Transverse colon (tissue), 4 donors: Measurements from ENCODE around the gene EFR3B. TPM values are rescaled to one million over a fixed set of nuclear protein-coding genes. Genes with fewer than 3 reads are reported as not detected.

ENCODE experiments used
- DNase-seq: peaks from one replicate; pipeline ENCODE4 v3.0.0-alpha.2; 2019
- H3K27ac ChIP-seq, 4 donors: fragments of 200-600 bp; sonication (generic); 2 replicates each; pipeline ENCODE4 v1.5.1; 2016 to 2018; ENCODE audit warnings: inconsistent platforms in 4 of 4
- H3K27me3 ChIP-seq: fragments of 200-600 bp; sonication (generic); 2 replicates; pipeline ENCODE4 v1.5.1; 2017; ENCODE audit warnings: inconsistent platforms
- H3K36me3 ChIP-seq, 4 donors: fragments of 200-600 bp; sonication (generic); 2 replicates each; pipeline ENCODE4 v1.5.1; 2017 to 2019; ENCODE audit warnings: inconsistent platforms in 4 of 4
- H3K4me1 ChIP-seq, 4 donors: fragments of 200-600 bp; sonication (generic); 2 replicates each; pipeline ENCODE4 v1.5.1; 2017 to 2020; ENCODE audit warnings: inconsistent platforms in 4 of 4
- H3K4me3 ChIP-seq, 4 donors: fragments of 200-600 bp; sonication (generic); 1 replicate in 1 of 4; 2 replicates in 3 of 4; pipeline versions ENCODE4 v1.5.1 to v1.6.1; 2017 to 2019; ENCODE audit warnings: inconsistent platforms in 4 of 4
- H3K9me3 ChIP-seq, 2 donors: fragments of 200-600 bp; sonication (generic); 2 replicates each; pipeline ENCODE4 v1.5.1; 2017 to 2019; ENCODE audit warnings: inconsistent platforms in 2 of 2
- CTCF ChIP-seq, 5 experiments: fragments of 200-600 bp in 3 of 5; fragments of 450-650 bp in 2 of 5; sonication (generic) in 3 of 5; IDR thresholded peaks; 1 replicate in 2 of 5; 2 replicates in 3 of 5; pipeline ENCODE4 v1.5.1; 2016 to 2017; ENCODE audit warnings: antibody characterized with exemption in 5 of 5, inconsistent platforms in 3 of 5, mild to moderate bottlenecking in 2 of 5, moderate library complexity in 1 of 5
- EP300 ChIP-seq: sonication (generic); formaldehyde crosslinking; IDR thresholded peaks from one replicate; pipeline ENCODE4 v1.6.1; 2017; ENCODE audit warnings: antibody characterized with exemption, low read depth
- POLR2A ChIP-seq: fragments of 450-650 bp; IDR thresholded peaks from one replicate; pipeline ENCODE4 v1.6.1; 2016; ENCODE audit warnings: antibody characterized with exemption, mild to moderate bottlenecking, moderate library complexity
- POLR2AphosphoS5 ChIP-seq, 3 donors: sonication (generic); formaldehyde crosslinking; IDR thresholded peaks; one replicate each; pipeline ENCODE4 v1.6.1; 2016; ENCODE audit warnings: antibody characterized with exemption in 3 of 3
- WGBS, 2 donors: methylation state at CpG; one replicate each; pipeline ENCODE4 v1.1.5; 2018; ENCODE audit warnings: low coverage in 1 of 2; 5-methylcytosine and 5-hydroxymethylcytosine counted together
- in situ Hi-C, 4 donors: fragments of 200-750 bp; cut with MboI; loops; one replicate each; pipeline versions ENCODE4 v1.15.0 to v1.15.1; 2017; ENCODE audit warnings: low sequenced_read_pairs in 3 of 4, low pct_ligation_motif_present in 1 of 4, low pct_unique_long_range_greater_than_20kb in 1 of 4
- intact Hi-C: fragments of 100-400 bp; cut with DNase I; formaldehyde crosslinking; loops from one replicate; pipeline ENCODE4 v1.15.1; 2023; ENCODE audit warnings: low total_unique reads
- total RNA-seq, 4 donors: library from RNA; depleted of rRNA; stranded (reverse); fragments of >200 nt; gene quantifications; one replicate each; pipeline ENCODE4 v1.1.0, GENCODE V29; 2016

The EFR3B gene
- total RNA-seq, 4 donors from 2014 or later, result under 0.01 to 1.4 (median 0.70) TPM

- DNase-seq, result no peak
- H3K27me3 ChIP-seq, result peaks cover 21% of the 10 kb centered on the region
- WGBS, 2 donors, result 77 to 100% methylated on average over 1 to 8 of the region's 8 CpGs
- no peaks in the 10 kb centered on the region for H3K4me1 ChIP-seq
- no peaks in the 10 kb centered on the region for H3K9me3 ChIP-seq
- in situ Hi-C loops (no loop called here), intact Hi-C loops (no loop called here)
- H3K27ac ChIP-seq, result no peak overlapping the region
- H3K4me3 ChIP-seq, result no peak overlapping the region
- TF ChIP-seq POLR2AphosphoS5 (IDR thresholded peaks at IDR 0.05) (no peak), POLR2A (no peak), EP300 (no peak), CTCF (IDR thresholded peaks at IDR 0.05) (no peak)
- no peaks in the 10 kb centered on the region for H3K36me3 ChIP-seq
Observed at GRCh38 chr2:25177211-25177611, 135.3 kb downstream of the EFR3B start.

GRCh38 chr2:25178976-25179375 lies 137.1 kb downstream of the EFR3B start:
- peaks cover 15% of the 10 kb centered on the region for H3K27me3 ChIP-seq
- H3K4me3 ChIP-seq, result no peak overlapping the region
- H3K36me3 ChIP-seq, result no peaks in the 10 kb centered on the region
- intact Hi-C loops (no loop called here), in situ Hi-C loops (no loop called here)
- H3K4me1 ChIP-seq, result no peaks in the 10 kb centered on the region
- H3K9me3 ChIP-seq, result no peaks in the 10 kb centered on the region
- 85% methylated on average over 10 of the region's 10 CpGs; no CpG with 5 or more reads in 1 of the 2 donors for WGBS, 2 donors
- no peak for DNase-seq
- no peak overlapping the region for H3K27ac ChIP-seq
- no peak for TF ChIP-seq POLR2AphosphoS5 (IDR thresholded peaks at IDR 0.05)

- no peak for DNase-seq
- Histone ChIP-seq H3K36me3 (no peaks in the 10 kb centered on the region), H3K9me3 (no peaks in the 10 kb centered on the region), H3K27me3 (peaks cover under 1% of the 10 kb centered on the region), H3K27ac (no peak overlapping the region), H3K4me3 (no peak overlapping the region), H3K4me1 (no peaks in the 10 kb centered on the region)
- in situ Hi-C loops (no loop called here), intact Hi-C loops (no loop called here)
- TF ChIP-seq CTCF (IDR thresholded peaks at IDR 0.05), result no peak
- no peak for TF ChIP-seq EP300
- TF ChIP-seq POLR2A, result no peak
- no peak for TF ChIP-seq POLR2AphosphoS5 (IDR thresholded peaks at IDR 0.05)
- 22 to 48% methylated on average over 3 to 5 of the region's 5 CpGs for WGBS, 2 donors
Observed at GRCh38 chr2:25184254-25184653, 142.4 kb downstream of the EFR3B start.

GRCh38 chr2:25187729-25188350 lies 146.0 kb downstream of the EFR3B start:
- in situ Hi-C loops (no loop called here), intact Hi-C loops (no loop called here)
- H3K4me1 ChIP-seq, result no peaks in the 10 kb centered on the region
- H3K27me3 ChIP-seq, result no peaks in the 10 kb centered on the region
- 66% methylated on average over 11 of the region's 11 CpGs; no CpG with 5 or more reads in 1 of the 2 donors for WGBS, 2 donors
- H3K9me3 ChIP-seq, result no peaks in the 10 kb centered on the region
- no peaks in the 10 kb centered on the region for H3K36me3 ChIP-seq
- TF ChIP-seq EP300 (no peak), POLR2A (no peak), CTCF (IDR thresholded peaks at IDR 0.05) (no peak), POLR2AphosphoS5 (IDR thresholded peaks at IDR 0.05) (no peak)
- no peak for DNase-seq
- no peak overlapping the region for H3K4me3 ChIP-seq
- H3K27ac ChIP-seq, result no peak overlapping the region

- Histone ChIP-seq H3K4me1 (no peaks in the 10 kb centered on the region), H3K36me3 (no peaks in the 10 kb centered on the region), H3K27ac (no peak overlapping the region), H3K27me3 (no peaks in the 10 kb centered on the region), H3K9me3 (no peaks in the 10 kb centered on the region), H3K4me3 (no peak overlapping the region)
- in situ Hi-C loops (no loop called here), intact Hi-C loops (no loop called here)
- 87% methylated on average over 4 of the region's 4 CpGs; no CpG with 5 or more reads in 1 of the 2 donors for WGBS, 2 donors
- TF ChIP-seq POLR2AphosphoS5 (IDR thresholded peaks at IDR 0.05) (no peak), EP300 (no peak), CTCF (IDR thresholded peaks at IDR 0.05) (no peak), POLR2A (no peak)
- DNase-seq, result no peak
Observed at GRCh38 chr2:25188405-25188804, 146.5 kb downstream of the EFR3B start.
